ENCODE data around the gene CD79B. TPM values are rescaled to one million over a fixed set of nuclear protein-coding genes. Genes with fewer than 3 reads are reported as not detected.

Gene CD79B
- total RNA-seq, 1 experiment from 2014 or later, result not detected

GRCh38 chr17:63969278-63969677, 37.1 kb upstream of the CD79B start:
- Histone ChIP-seq H3K9me3 (ENCODE audit: control insufficient read depth, insufficient read depth, low read depth, low read length) (no peaks in the 10 kb centered on the region), H3K4me1 (ENCODE audit: control insufficient read depth, insufficient read depth, low read length) (no peaks in the 10 kb centered on the region; the same call in 1 of the 2 replicates), H3K27ac (ENCODE audit: low read length) (no peak overlapping the region), H3K4me3 (ENCODE audit: low read depth in 2 of 2, low read length in 2 of 2) (no peak overlapping the region), H3K27me3 (ENCODE audit: control insufficient read depth, insufficient read depth, low read length) (no peaks in the 10 kb centered on the region), H3K36me3 (ENCODE audit: control insufficient read depth, insufficient read depth, low read length) (no peaks in the 10 kb centered on the region)
- no peak for DNase-seq (ENCODE audit: low read depth, low spot score)
- BruUV-seq (replicated peaks), result no TSS peak
- POLR2A ChIA-PET, result no interaction called here
- in situ Hi-C loops (cut with HindIII; ENCODE audit: low pct_unique_long_range_greater_than_20kb, low sequenced_read_pairs), result no loop called here
- CTCF ChIA-PET, result interaction anchor here (0.6 kb wide), 1 partner anchor 49 kb away, joined by 9 read pairs; no protein-coding TSS in a partner anchor
- TF ChIP-seq POLR2AphosphoS5 (IDR thresholded peaks at IDR 0.05; ENCODE audit: low read depth, low read length), result no peak
- no peak for TF ChIP-seq CTCF (IDR thresholded peaks at IDR 0.05)
- TF ChIP-seq SIN3A (IDR thresholded peaks at IDR 0.05; ENCODE audit: borderline replicate concordance, insufficient read depth, low read depth, low read length), result no peak
- TF ChIP-seq, protein P1, sequence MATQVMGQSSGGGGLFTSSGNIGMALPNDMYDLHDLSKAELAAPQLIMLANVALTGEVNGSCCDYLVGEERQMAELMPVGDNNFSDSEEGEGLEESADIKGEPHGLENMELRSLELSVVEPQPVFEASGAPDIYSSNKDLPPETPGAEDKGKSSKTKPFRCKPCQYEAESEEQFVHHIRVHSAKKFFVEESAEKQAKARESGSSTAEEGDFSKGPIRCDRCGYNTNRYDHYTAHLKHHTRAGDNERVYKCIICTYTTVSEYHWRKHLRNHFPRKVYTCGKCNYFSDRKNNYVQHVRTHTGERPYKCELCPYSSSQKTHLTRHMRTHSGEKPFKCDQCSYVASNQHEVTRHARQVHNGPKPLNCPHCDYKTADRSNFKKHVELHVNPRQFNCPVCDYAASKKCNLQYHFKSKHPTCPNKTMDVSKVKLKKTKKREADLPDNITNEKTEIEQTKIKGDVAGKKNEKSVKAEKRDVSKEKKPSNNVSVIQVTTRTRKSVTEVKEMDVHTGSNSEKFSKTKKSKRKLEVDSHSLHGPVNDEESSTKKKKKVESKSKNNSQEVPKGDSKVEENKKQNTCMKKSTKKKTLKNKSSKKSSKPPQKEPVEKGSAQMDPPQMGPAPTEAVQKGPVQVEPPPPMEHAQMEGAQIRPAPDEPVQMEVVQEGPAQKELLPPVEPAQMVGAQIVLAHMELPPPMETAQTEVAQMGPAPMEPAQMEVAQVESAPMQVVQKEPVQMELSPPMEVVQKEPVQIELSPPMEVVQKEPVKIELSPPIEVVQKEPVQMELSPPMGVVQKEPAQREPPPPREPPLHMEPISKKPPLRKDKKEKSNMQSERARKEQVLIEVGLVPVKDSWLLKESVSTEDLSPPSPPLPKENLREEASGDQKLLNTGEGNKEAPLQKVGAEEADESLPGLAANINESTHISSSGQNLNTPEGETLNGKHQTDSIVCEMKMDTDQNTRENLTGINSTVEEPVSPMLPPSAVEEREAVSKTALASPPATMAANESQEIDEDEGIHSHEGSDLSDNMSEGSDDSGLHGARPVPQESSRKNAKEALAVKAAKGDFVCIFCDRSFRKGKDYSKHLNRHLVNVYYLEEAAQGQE (IDR thresholded peaks at IDR 0.05; ENCODE audit: insufficient read depth in 1 of 2, low read depth in 2 of 2, low read length in 1 of 2), result no peak
- no peak for TF ChIP-seq TCF7L2 (IDR thresholded peaks at IDR 0.05; ENCODE audit: low read depth, low read length)
- intact Hi-C loops (cut with micrococcal nuclease; ENCODE audit: unreplicated experiment), result no loop called here
- no peak for ATAC-seq

DNA sequence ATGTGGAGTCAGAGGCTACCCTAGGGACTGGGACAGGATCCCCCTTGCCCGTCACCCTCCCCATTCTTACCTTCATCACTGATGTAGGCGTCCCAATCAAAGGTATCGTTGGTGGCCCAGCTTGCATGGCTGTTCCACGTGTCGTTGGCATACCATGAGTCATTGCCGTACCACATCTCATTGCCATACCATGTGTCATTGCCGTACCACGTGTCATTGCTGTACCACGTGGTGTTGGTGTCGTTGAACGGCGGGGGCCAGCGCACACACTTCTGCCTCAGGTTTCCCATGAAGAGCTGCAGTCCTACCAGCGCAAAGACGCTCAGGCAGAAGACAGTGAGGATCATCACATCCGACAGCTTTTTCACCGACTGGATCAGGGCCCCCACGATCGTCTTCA, 35.8 kb upstream of the CD79B start:
- H3K4me3 ChIP-seq (ENCODE audit: low read depth in 2 of 2, low read length in 2 of 2), result no peak overlapping the region
- no TSS peak for BruUV-seq (replicated peaks)
- no peak overlapping the region for H3K27ac ChIP-seq (ENCODE audit: low read length)
- no peaks in the 10 kb centered on the region for H3K9me3 ChIP-seq (ENCODE audit: control insufficient read depth, insufficient read depth, low read depth, low read length)
- no peaks in the 10 kb centered on the region for H3K4me1 ChIP-seq (ENCODE audit: control insufficient read depth, insufficient read depth, low read length)
- no peaks in the 10 kb centered on the region for H3K36me3 ChIP-seq (ENCODE audit: control insufficient read depth, insufficient read depth, low read length)
- ATAC-seq (no peak), DNase-seq (ENCODE audit: low read depth, low spot score) (no peak)
- POLR2A ChIA-PET, result no interaction called here
- CTCF ChIA-PET, result no interaction called here
- intact Hi-C loops (cut with micrococcal nuclease; ENCODE audit: unreplicated experiment), result no loop called here
- in situ Hi-C loops (cut with HindIII; ENCODE audit: low pct_unique_long_range_greater_than_20kb, low sequenced_read_pairs), result no loop called here
- H3K27me3 ChIP-seq (ENCODE audit: control insufficient read depth, insufficient read depth, low read length), result no peaks in the 10 kb centered on the region
- TF ChIP-seq TCF7L2 (IDR thresholded peaks at IDR 0.05; ENCODE audit: low read depth, low read length) (no peak), CTCF (IDR thresholded peaks at IDR 0.05) (no peak), SIN3A (IDR thresholded peaks at IDR 0.05; ENCODE audit: borderline replicate concordance, insufficient read depth, low read depth, low read length) (no peak), POLR2AphosphoS5 (IDR thresholded peaks at IDR 0.05; ENCODE audit: low read depth, low read length) (no peak)
- TF ChIP-seq, protein P1 (IDR thresholded peaks at IDR 0.05; ENCODE audit: insufficient read depth in 1 of 2, low read depth in 2 of 2, low read length in 1 of 2), result no peak
